Endothelial cell of umbilical vein (primary cell): ENCODE measurements around the gene CLIP1. TPM values are rescaled to one million over a fixed set of nuclear protein-coding genes. Genes with fewer than 3 reads are reported as not detected.

ENCODE experiments used
- BruUV-seq: library from RNA; stranded (reverse); fragments of 400-500 nt; replicated peaks from 2 replicates; lab custom pipeline; 2021; lab: Mats Ljungman, UMichigan
- CTCF ChIA-PET: fragments of 300-600, 350-600 bp; sonication (Branson Sonifier 250); formaldehyde crosslinking; loops from one replicate; lab custom pipeline; 2021; ENCODE audit warnings: antibody characterized with exemption, inconsistent platforms; lab: Charles Lee
- POLR2A ChIA-PET: fragments of 300-600, 350-600 bp; sonication (Branson Sonifier 250); formaldehyde crosslinking; loops from one replicate; lab custom pipeline; 2021; ENCODE audit warnings: antibody characterized with exemption, inconsistent platforms; lab: Charles Lee
- DNase-seq: peaks from one replicate; pipeline ENCODE4 v3.0.0-alpha.2; 2011; ENCODE audit warnings: low read depth, low spot score
- FAIRE-seq: peaks from 2 replicates; lab custom pipeline; 2011; peaks lifted over from hg19 to GRCh38; lab: Jason Lieb, UNC
- H2AFZ ChIP-seq: 2 replicates; pipeline ENCODE4 v1.6.0; 2012; ENCODE audit warnings: low read depth, low read length, control low read depth, inconsistent platforms
- H3K27ac ChIP-seq: 2 replicates; pipeline ENCODE4 v1.5.1; 2011; ENCODE audit warnings: low read depth, mild to moderate bottlenecking, control low read depth, low read length, moderate library complexity; ENCODE audit not compliant: insufficient read depth
- H3K27me3 ChIP-seq, 2 experiments: 2 replicates each; pipeline versions ENCODE4 v1.6.0 to v1.6.1; 2011; ENCODE audit warnings: low read length in 2 of 2, mixed read lengths in 1 of 2; ENCODE audit not compliant: control insufficient read depth in 2 of 2, insufficient read depth in 2 of 2
- H3K36me3 ChIP-seq, 2 experiments: 2 replicates in 1 of 2; 3 replicates in 1 of 2; pipeline ENCODE4 v1.5.1; 2011; ENCODE audit warnings: low read length in 2 of 2, mild to moderate bottlenecking in 1 of 2, moderate library complexity in 1 of 2; ENCODE audit not compliant: control insufficient read depth in 2 of 2, insufficient read depth in 2 of 2; ENCODE audit errors: extremely low read depth in 1 of 2
- H3K4me1 ChIP-seq: 3 replicates; pipeline ENCODE4 v1.5.1; 2011; ENCODE audit warnings: mild to moderate bottlenecking, low read length; ENCODE audit not compliant: control insufficient read depth, insufficient read depth; ENCODE audit errors: extremely low read depth
- H3K4me2 ChIP-seq: 2 replicates; pipeline ENCODE4 v1.6.1; 2011; ENCODE audit warnings: low read length, control low read depth, mixed read lengths; ENCODE audit not compliant: insufficient read depth
- H3K4me3 ChIP-seq, 3 experiments: fragments of 200-600 bp in 1 of 3; sonication (generic), shearing (Covaris generic) in 1 of 3; replicated peaks in 1 of 3; 2 replicates each; pipeline ENCODE4 v1.5.1; 2011 to 2016; ENCODE audit warnings: control low read depth in 3 of 3, low read length in 3 of 3, mild to moderate bottlenecking in 2 of 3, inconsistent platforms in 1 of 3, low read depth in 1 of 3, moderate library complexity in 1 of 3; ENCODE audit not compliant: insufficient read depth in 1 of 3
- H3K79me2 ChIP-seq: 2 replicates; pipeline ENCODE4 v1.6.0; 2012; ENCODE audit warnings: low read length, inconsistent platforms; ENCODE audit not compliant: control insufficient read depth, insufficient read depth
- H3K9ac ChIP-seq: replicated peaks from 2 replicates; pipeline ENCODE3; 2011; ENCODE audit warnings: low read length, control low read depth; ENCODE audit not compliant: insufficient read depth; ENCODE audit errors: extremely low read depth
- H3K9me1 ChIP-seq: replicated peaks from 3 replicates; pipeline ENCODE4 v1.6.0; 2011; ENCODE audit warnings: mild to moderate bottlenecking, low read length; ENCODE audit not compliant: control insufficient read depth, insufficient read depth; ENCODE audit errors: extremely low read depth
- H3K9me3 ChIP-seq: replicated peaks from 2 replicates; pipeline ENCODE4 v1.5.1; 2012; ENCODE audit warnings: low read length, inconsistent platforms; ENCODE audit not compliant: control insufficient read depth, insufficient read depth
- H4K20me1 ChIP-seq: replicated peaks from 2 replicates; pipeline ENCODE3; 2011; ENCODE audit warnings: mild to moderate bottlenecking, low read length; ENCODE audit not compliant: control insufficient read depth, insufficient read depth; ENCODE audit errors: extremely low read depth
- CTCF ChIP-seq, 2 donors: IDR thresholded peaks; 1 replicate in 1 of 2; 2 replicates in 1 of 2; pipeline ENCODE4 v1.5.1; 2011; ENCODE audit warnings: low read length in 2 of 2, mild to moderate bottlenecking in 2 of 2, moderate library complexity in 2 of 2, control low read depth in 1 of 2, inconsistent platforms in 1 of 2, low read depth in 1 of 2; ENCODE audit not compliant: insufficient read depth in 1 of 2; ENCODE audit errors: extremely low read depth in 1 of 2
- EZH2 ChIP-seq: IDR thresholded peaks from 2 replicates; pipeline ENCODE4 v1.6.1; 2012; ENCODE audit warnings: borderline replicate concordance, low read depth, mild to moderate bottlenecking, moderate library complexity, low read length, inconsistent platforms; ENCODE audit not compliant: severe bottlenecking
- FOS ChIP-seq: IDR thresholded peaks from 2 replicates; pipeline ENCODE4 v1.6.1; 2011; ENCODE audit warnings: mild to moderate bottlenecking, low read length, moderate library complexity, borderline replicate concordance; ENCODE audit not compliant: insufficient read depth
- GATA2 ChIP-seq: IDR thresholded peaks from 2 replicates; pipeline ENCODE4 v1.7.0; 2011; ENCODE audit warnings: low read depth, mild to moderate bottlenecking, moderate library complexity, mixed read lengths, low read length; ENCODE audit not compliant: insufficient read length, insufficient read depth
- JUN ChIP-seq: IDR thresholded peaks from 2 replicates; pipeline ENCODE4 v1.6.1; 2011; ENCODE audit warnings: borderline replicate concordance, low read depth; ENCODE audit not compliant: insufficient read length, insufficient read depth
- MAX ChIP-seq: IDR thresholded peaks from 2 replicates; pipeline ENCODE4 v1.6.1; 2011; ENCODE audit not compliant: insufficient read depth, insufficient read length
- MYC ChIP-seq: IDR thresholded peaks from one replicate; pipeline ENCODE4 v1.6.1; 2011; ENCODE audit warnings: mild to moderate bottlenecking, low read depth, low read length
- POLR2A ChIP-seq: IDR thresholded peaks from 2 replicates; pipeline ENCODE4 v1.6.1; 2012; ENCODE audit warnings: low read depth, mild to moderate bottlenecking, control low read depth, low read length
- POLR2AphosphoS5 ChIP-seq: IDR thresholded peaks from 2 replicates; pipeline ENCODE4 v1.6.1; 2012; ENCODE audit warnings: low read depth, mild to moderate bottlenecking, control low read depth, low read length, moderate library complexity; ENCODE audit not compliant: insufficient read depth
- dilution Hi-C: fragments of 300-500 bp; cut with MboI; formaldehyde crosslinking; loops from one replicate; pipeline ENCODE4 v1.15.0; 2019; ENCODE audit warnings: low sequenced_read_pairs; ENCODE audit not compliant: extremely low pct_ligation_motif_present
- intact Hi-C: fragments of 100-400 bp; cut with micrococcal nuclease; formaldehyde crosslinking; loops from one replicate; pipeline ENCODE4 v1.10.0; 2022
- polyA plus RNA-seq, 4 experiments: library from polyadenylated mRNA; depleted of rRNA in 3 of 4; stranded (reverse) in 3 of 4; unstranded in 1 of 4; fragments of >200 nt; gene quantifications; 2 replicates each; pipeline versions ENCODE4 v1.2.1 to v1.2.3, GENCODE V29; 2011 to 2012; ENCODE audit warnings: missing spikeins in 1 of 4
- total RNA-seq: library from RNA; stranded (reverse); gene quantifications from 2 replicates; pipeline ENCODE4 v1.2.3, GENCODE V29; 2021

CLIP1 gene
- total and polyA plus RNA-seq, 2 donors (not counting 3 experiments of a cell fraction or from before 2014, with no cell fraction given) = 56.5 to 84.3 TPM

GRCh38 chr12:122346054-122346453 is 76.4 kb downstream of the CLIP1 start:
- ChIA-PET POLR2A (no interaction called here), CTCF (no interaction called here)
- Histone ChIP-seq H3K27ac (no peak overlapping the region), H3K9me3 (no peaks in the 10 kb centered on the region), H3K9me1 (no peaks in the 10 kb centered on the region), H3K27me3 (no peaks in the 10 kb centered on the region), H3K4me3 (no peak overlapping the region), H3K4me1 (peaks cover 9% of the 10 kb centered on the region), H4K20me1 (no peaks in the 10 kb centered on the region), H3K4me2 (no peak overlapping the region), H2AFZ (no peak overlapping the region), H3K79me2 (no peaks in the 10 kb centered on the region), H3K36me3 (peaks cover 8% of the 10 kb centered on the region in 2 experiments), H3K9ac (no peak overlapping the region)
- BruUV-seq = no TSS peak
- FAIRE-seq = no peak
- dilution Hi-C loops (no loop called here), intact Hi-C loops (no loop called here)
- no peak for TF ChIP-seq JUN
- no peak for TF ChIP-seq CTCF (IDR thresholded peaks at IDR 0.05; ENCODE audit: extremely low read depth in 1 of 2, insufficient read depth in 1 of 2, low read depth in 1 of 2, low read length in 2 of 2)
- TF ChIP-seq MAX = no peak
- no peak for TF ChIP-seq POLR2A
- no peak for TF ChIP-seq MYC
- no peak for TF ChIP-seq EZH2
- no peak for TF ChIP-seq FOS
- TF ChIP-seq POLR2AphosphoS5 = no peak
- no peak for TF ChIP-seq GATA2
- no peak for DNase-seq
